A549 (cell line): ENCODE data around the gene FANCM.

Source experiments
- CHD2 ChIP-seq: fragments of 150-350 bp; IDR thresholded peaks from 2 replicates; pipeline ENCODE4 v1.6.1; 2014; ENCODE audit warnings: low read length; ENCODE audit not compliant: partially characterized antibody
- CTCF ChIP-seq: fragments of >200 bp; sonication (Bioruptor Twin); formaldehyde crosslinking; IDR thresholded peaks from 3 replicates; pipeline ENCODE4 v1.5.1; 2016
- EP300 ChIP-seq, 2 experiments: fragments of >200 bp; sonication (Bioruptor Twin); formaldehyde crosslinking; IDR thresholded peaks; 2 replicates in 1 of 2; 3 replicates in 1 of 2; pipeline ENCODE4 v1.6.1; 2016 to 2017
- HMGXB4 ChIP-seq: fragments of 250-450 bp; sonication (Bioruptor Pico); IDR thresholded peaks from 2 replicates; pipeline ENCODE4 v1.5.0; 2021; ENCODE audit warnings: mild to moderate bottlenecking, moderate library complexity, borderline replicate concordance
- POLR2A ChIP-seq: IDR thresholded peaks from 2 replicates; pipeline ENCODE4 v1.6.1; 2012; ENCODE audit warnings: mild to moderate bottlenecking, low read length
- POLR2AphosphoS2 ChIP-seq: conservative IDR thresholded peaks from 2 replicates; pipeline ENCODE4 v1.6.1; 2012; ENCODE audit warnings: low read length, improper control_type of control experiment, inconsistent platforms
- RAD21 ChIP-seq, 2 experiments: fragments of >200 bp in 1 of 2; sonication (Bioruptor Twin) in 1 of 2; formaldehyde crosslinking in 1 of 2; IDR thresholded peaks in 1 of 2; conservative IDR thresholded peaks in 1 of 2; 2 replicates in 1 of 2; 3 replicates in 1 of 2; pipeline ENCODE4 v1.6.1; 2012 to 2018; ENCODE audit warnings: inconsistent platforms in 1 of 2

- TF ChIP-seq HMGXB4 (CRISPR knock-in tag) (no peak), CTCF (no peak), CHD2 (no peak), POLR2A (no peak), RAD21 (conservative IDR thresholded peaks at IDR 0.05 in 1 of 2, IDR thresholded peaks at IDR 0.05 in 1 of 2) (no peak), POLR2AphosphoS2 (no peak), EP300 (IDR thresholded peaks at IDR 0.05) (no peak)
Observed at GRCh38 chr14:45181806-45182205, 46.1 kb downstream of the FANCM start.
